ENCODE measurements around the gene CPPED1.

DNA sequence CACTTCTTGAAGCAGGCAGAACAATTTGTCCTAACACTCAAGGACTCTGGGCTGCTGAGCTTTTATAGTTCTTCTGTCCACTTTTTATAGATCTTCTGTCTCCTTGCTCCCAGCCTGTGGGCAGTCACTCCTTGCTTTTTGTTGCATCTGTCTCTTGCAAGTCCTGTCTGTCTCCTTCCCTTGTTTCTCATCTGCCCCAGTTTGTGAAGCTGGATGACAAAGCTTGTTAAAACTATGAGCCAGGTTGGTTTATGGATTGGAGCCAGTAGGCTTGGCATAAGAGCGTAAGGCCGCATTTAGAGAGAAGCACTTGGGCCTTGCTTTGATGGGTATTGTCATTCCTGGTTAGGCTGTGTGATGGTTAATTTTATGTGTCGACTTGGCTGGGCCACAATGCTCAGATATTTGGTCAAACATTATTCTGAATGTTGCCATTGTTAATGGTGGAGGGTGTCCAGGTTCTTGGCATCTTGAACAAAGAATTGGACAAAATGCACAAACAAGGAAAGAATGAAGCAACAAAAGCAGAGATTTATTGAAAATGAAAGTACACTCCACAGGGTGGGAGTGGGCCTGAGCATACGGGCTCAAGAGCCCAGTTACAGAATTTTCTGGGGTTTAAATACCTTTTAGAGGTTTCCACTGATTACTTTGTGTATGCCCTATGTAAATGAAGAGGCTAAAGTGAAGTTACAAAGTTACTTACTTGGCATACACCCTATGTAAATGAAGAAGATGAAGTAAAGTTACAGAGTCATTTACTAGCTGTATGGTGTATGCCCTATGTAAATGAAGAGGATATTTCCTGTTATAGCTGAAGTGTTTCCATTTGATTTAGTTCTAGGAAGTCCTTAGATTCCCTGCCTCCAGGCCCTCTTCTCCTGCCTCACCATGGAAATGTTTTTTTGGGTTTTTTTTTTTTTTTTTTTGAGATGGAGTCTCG lies 8.0 kb upstream of the CPPED1 start:
- TF ChIP-seq, protein P1, sequence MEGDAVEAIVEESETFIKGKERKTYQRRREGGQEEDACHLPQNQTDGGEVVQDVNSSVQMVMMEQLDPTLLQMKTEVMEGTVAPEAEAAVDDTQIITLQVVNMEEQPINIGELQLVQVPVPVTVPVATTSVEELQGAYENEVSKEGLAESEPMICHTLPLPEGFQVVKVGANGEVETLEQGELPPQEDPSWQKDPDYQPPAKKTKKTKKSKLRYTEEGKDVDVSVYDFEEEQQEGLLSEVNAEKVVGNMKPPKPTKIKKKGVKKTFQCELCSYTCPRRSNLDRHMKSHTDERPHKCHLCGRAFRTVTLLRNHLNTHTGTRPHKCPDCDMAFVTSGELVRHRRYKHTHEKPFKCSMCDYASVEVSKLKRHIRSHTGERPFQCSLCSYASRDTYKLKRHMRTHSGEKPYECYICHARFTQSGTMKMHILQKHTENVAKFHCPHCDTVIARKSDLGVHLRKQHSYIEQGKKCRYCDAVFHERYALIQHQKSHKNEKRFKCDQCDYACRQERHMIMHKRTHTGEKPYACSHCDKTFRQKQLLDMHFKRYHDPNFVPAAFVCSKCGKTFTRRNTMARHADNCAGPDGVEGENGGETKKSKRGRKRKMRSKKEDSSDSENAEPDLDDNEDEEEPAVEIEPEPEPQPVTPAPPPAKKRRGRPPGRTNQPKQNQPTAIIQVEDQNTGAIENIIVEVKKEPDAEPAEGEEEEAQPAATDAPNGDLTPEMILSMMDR (IDR thresholded peaks at IDR 0.05), result no peak
- TF ChIP-seq ZFX (IDR thresholded peaks at IDR 0.05; ENCODE audit: borderline replicate concordance), result no peak
